ENCODE measurements around the gene LZIC. TPM values are rescaled to one million over a fixed set of nuclear protein-coding genes. Genes with fewer than 3 reads are reported as not detected.

LZIC gene
- total RNA-seq, 1 experiment from 2014 or later, result 32.5 TPM

- H3K79me2 ChIP-seq (ENCODE audit: low read length), result peaks cover 29% of the 10 kb centered on the region
- no TSS peak for BruUV-seq (replicated peaks)
- H3F3A ChIP-seq (ENCODE audit: low read length, unreplicated experiment), result peaks cover 12% of the 10 kb centered on the region
- no peak overlapping the region for H2AFZ ChIP-seq (ENCODE audit: low read length)
- peaks cover 3% of the 10 kb centered on the region; the same call in 1 of the 2 replicates for H3K36me3 ChIP-seq (ENCODE audit: low read depth, low read length)
- DNase-seq, result no peak
- no peak for TF ChIP-seq EZH2 (IDR thresholded peaks at IDR 0.05; ENCODE audit: low read length, unreplicated experiment)
- TF ChIP-seq EZH2phosphoT487 (IDR thresholded peaks at IDR 0.05; ENCODE audit: borderline replicate concordance, low read length), result no peak
- TF ChIP-seq, protein P1, sequence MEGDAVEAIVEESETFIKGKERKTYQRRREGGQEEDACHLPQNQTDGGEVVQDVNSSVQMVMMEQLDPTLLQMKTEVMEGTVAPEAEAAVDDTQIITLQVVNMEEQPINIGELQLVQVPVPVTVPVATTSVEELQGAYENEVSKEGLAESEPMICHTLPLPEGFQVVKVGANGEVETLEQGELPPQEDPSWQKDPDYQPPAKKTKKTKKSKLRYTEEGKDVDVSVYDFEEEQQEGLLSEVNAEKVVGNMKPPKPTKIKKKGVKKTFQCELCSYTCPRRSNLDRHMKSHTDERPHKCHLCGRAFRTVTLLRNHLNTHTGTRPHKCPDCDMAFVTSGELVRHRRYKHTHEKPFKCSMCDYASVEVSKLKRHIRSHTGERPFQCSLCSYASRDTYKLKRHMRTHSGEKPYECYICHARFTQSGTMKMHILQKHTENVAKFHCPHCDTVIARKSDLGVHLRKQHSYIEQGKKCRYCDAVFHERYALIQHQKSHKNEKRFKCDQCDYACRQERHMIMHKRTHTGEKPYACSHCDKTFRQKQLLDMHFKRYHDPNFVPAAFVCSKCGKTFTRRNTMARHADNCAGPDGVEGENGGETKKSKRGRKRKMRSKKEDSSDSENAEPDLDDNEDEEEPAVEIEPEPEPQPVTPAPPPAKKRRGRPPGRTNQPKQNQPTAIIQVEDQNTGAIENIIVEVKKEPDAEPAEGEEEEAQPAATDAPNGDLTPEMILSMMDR (conservative IDR thresholded peaks at IDR 0.05; ENCODE audit: low read depth, low read length), result no peak
- H3K9me3 ChIP-seq (ENCODE audit: low read length), result no peaks in the 10 kb centered on the region
- no peak overlapping the region for H3K9ac ChIP-seq (ENCODE audit: low read length)
- intact Hi-C loops (cut with micrococcal nuclease), result no loop called here
- CTCF ChIA-PET, result no interaction called here
- H3K4me3 ChIP-seq (ENCODE audit: low read length), result no peak overlapping the region
- H4K20me1 ChIP-seq (ENCODE audit: low read length), result no peaks in the 10 kb centered on the region
- H3K27ac ChIP-seq (ENCODE audit: low read length), result no peak overlapping the region
- H3K4me2 ChIP-seq (ENCODE audit: low read length), result no peak overlapping the region
- ATAC-seq, result no peak
- peaks cover 45% of the 10 kb centered on the region for H3K4me1 ChIP-seq (ENCODE audit: insufficient read depth, low read length)
- H3K9me2 ChIP-seq (replicated peaks; ENCODE audit: low read length), result no peaks in the 10 kb centered on the region
- H3K27me3 ChIP-seq (ENCODE audit: low read length), result no peaks in the 10 kb centered on the region
- POLR2A ChIA-PET (ENCODE audit: unreplicated experiment), result no interaction called here
Observed at GRCh38 chr1:9887070-9887469, 56.1 kb downstream of the LZIC start.

GRCh38 chr1:9886092-9886742 is 57.0 kb downstream of the LZIC start:
- peaks cover 45% of the 10 kb centered on the region for H3K4me1 ChIP-seq (ENCODE audit: insufficient read depth, low read length)
- no peak overlapping the region for H3K27ac ChIP-seq (ENCODE audit: low read length)
- H4K20me1 ChIP-seq (ENCODE audit: low read length), result no peaks in the 10 kb centered on the region
- H2AFZ ChIP-seq (ENCODE audit: low read length), result no peak overlapping the region
- ChIA-PET POLR2A (ENCODE audit: unreplicated experiment) (no interaction called here), CTCF (no interaction called here)
- H3K9me2 ChIP-seq (replicated peaks; ENCODE audit: low read length), result no peaks in the 10 kb centered on the region
- no peak overlapping the region for H3K9ac ChIP-seq (ENCODE audit: low read length)
- H3K79me2 ChIP-seq (ENCODE audit: low read length), result peaks cover 25% of the 10 kb centered on the region
- BruUV-seq (replicated peaks), result no TSS peak
- no peaks in the 10 kb centered on the region for H3K27me3 ChIP-seq (ENCODE audit: low read length)
- H3K9me3 ChIP-seq (ENCODE audit: low read length), result no peaks in the 10 kb centered on the region
- no peak overlapping the region for H3K4me2 ChIP-seq (ENCODE audit: low read length)
- H3F3A ChIP-seq (ENCODE audit: low read length, unreplicated experiment), result peaks cover 8% of the 10 kb centered on the region
- DNase-seq (no peak), ATAC-seq (no peak)
- H3K36me3 ChIP-seq (ENCODE audit: low read depth, low read length), result peaks cover 3% of the 10 kb centered on the region; the same call in 1 of the 2 replicates
- no peak overlapping the region for H3K4me3 ChIP-seq (ENCODE audit: low read length)
- intact Hi-C loops (cut with micrococcal nuclease), result no loop called here
- TF ChIP-seq EZH2phosphoT487 (IDR thresholded peaks at IDR 0.05; ENCODE audit: borderline replicate concordance, low read length) (no peak), EZH2 (IDR thresholded peaks at IDR 0.05; ENCODE audit: low read length, unreplicated experiment) (no peak)
- TF ChIP-seq, protein P1 (conservative IDR thresholded peaks at IDR 0.05; ENCODE audit: low read depth, low read length), result no peak

DNA sequence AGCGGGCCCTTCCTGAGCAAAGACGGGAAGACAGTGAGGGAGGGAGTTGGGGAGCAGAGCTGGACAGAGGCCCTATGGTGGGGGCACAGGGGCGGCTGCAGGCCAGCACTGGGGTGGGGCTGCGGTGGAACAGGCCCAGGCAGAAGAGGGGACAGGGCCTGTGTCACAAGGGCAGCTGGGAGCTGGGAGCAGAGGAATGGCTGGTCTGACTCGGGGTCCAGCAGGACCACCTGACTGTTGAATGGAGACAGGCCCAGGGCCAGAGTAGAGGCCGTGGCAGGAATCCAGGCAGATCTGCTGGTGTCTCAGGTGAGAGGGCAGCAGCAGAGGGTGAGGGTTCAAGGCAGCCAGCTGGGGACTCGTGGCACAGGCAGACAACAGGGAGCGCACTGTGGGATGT is 58.4 kb downstream of the LZIC start:
- Histone ChIP-seq H4K20me1 (ENCODE audit: low read length) (no peaks in the 10 kb centered on the region), H3K9me2 (replicated peaks; ENCODE audit: low read length) (no peaks in the 10 kb centered on the region), H3K4me3 (ENCODE audit: low read length) (no peak overlapping the region), H3K27ac (ENCODE audit: low read length) (no peak overlapping the region), H3K9me3 (ENCODE audit: low read length) (no peaks in the 10 kb centered on the region), H2AFZ (ENCODE audit: low read length) (no peak overlapping the region), H3K4me2 (ENCODE audit: low read length) (no peak overlapping the region), H3K4me1 (ENCODE audit: insufficient read depth, low read length) (peaks cover 39% of the 10 kb centered on the region), H3F3A (ENCODE audit: low read length, unreplicated experiment) (no peaks in the 10 kb centered on the region), H3K9ac (ENCODE audit: low read length) (no peak overlapping the region), H3K36me3 (ENCODE audit: low read depth, low read length) (peaks cover 6% of the 10 kb centered on the region; the same call in 1 of the 2 replicates), H3K79me2 (ENCODE audit: low read length) (peaks cover 28% of the 10 kb centered on the region), H3K27me3 (ENCODE audit: low read length) (no peaks in the 10 kb centered on the region)
- intact Hi-C loops (cut with micrococcal nuclease), result no loop called here
- BruUV-seq (replicated peaks), result no TSS peak
- TF ChIP-seq EZH2 (IDR thresholded peaks at IDR 0.05; ENCODE audit: low read length, unreplicated experiment) (no peak), EZH2phosphoT487 (IDR thresholded peaks at IDR 0.05; ENCODE audit: borderline replicate concordance, low read length) (no peak)
- TF ChIP-seq, protein P1 (conservative IDR thresholded peaks at IDR 0.05; ENCODE audit: low read depth, low read length), result no peak
- ChIA-PET CTCF (interaction anchor here (0.6 kb wide), 1 partner anchor 23 kb away, joined by 3 read pairs; no protein-coding TSS in a partner anchor), POLR2A (ENCODE audit: unreplicated experiment) (no interaction called here)
- DNase-seq (no peak), ATAC-seq (no peak)
